ENCODE results near the gene CCDC152.
"Not testable (repeated sequence)": the region's sequence is repeated elsewhere in the genome, so short reads cannot be mapped to it uniquely, and the experiment has no call there.

Gene CCDC152

GRCh38 chr5:42756606-42757601, at the start of gene CCDC152:
TSS of gene CCDC152 (plus strand) at chr5:42756818. CDS start at chr5:42759122, 2,304 bp downstream.
- peak; percentile 79 for DNase-seq

- peak; percentile 15 for DNase-seq
Observed at GRCh38 chr5:42715785-42716184, 40.8 kb upstream of the CCDC152 start.

GRCh38 chr5:42718591-42718990, 38.0 kb upstream of the CCDC152 start:
- peak; percentile 78 for DNase-seq

GRCh38 chr5:42719034-42719433, 37.6 kb upstream of the CCDC152 start:
- peak; percentile 2 for DNase-seq

GRCh38 chr5:42720251-42720650, 36.4 kb upstream of the CCDC152 start:
- peak; percentile 67 for DNase-seq

- no peak for DNase-seq
Observed at GRCh38 chr5:42721484-42721883, 35.1 kb upstream of the CCDC152 start.

GRCh38 chr5:42734531-42735058, 22.0 kb upstream of the CCDC152 start:
- DNase-seq: not testable (repeated sequence)

- DNase-seq: no peak
Observed at GRCh38 chr5:42740920-42741319, 15.7 kb upstream of the CCDC152 start.

GRCh38 chr5:42745426-42745825, 11.2 kb upstream of the CCDC152 start:
- DNase-seq: peak; percentile 14

- DNase-seq: no peak
Observed at GRCh38 chr5:42745856-42746255, 10.8 kb upstream of the CCDC152 start.

- no peak for DNase-seq
Observed at GRCh38 chr5:42749020-42749419, 7.6 kb upstream of the CCDC152 start.

- DNase-seq: no peak
Observed at GRCh38 chr5:42750507-42750906, 6.1 kb upstream of the CCDC152 start.

- no peak for DNase-seq
Observed at GRCh38 chr5:42751044-42751443, 5.6 kb upstream of the CCDC152 start.

GRCh38 chr5:42753099-42753498, 3.5 kb upstream of the CCDC152 start:
- no peak for DNase-seq

- no peak for DNase-seq
Observed at GRCh38 chr5:42759456-42759855, 2.8 kb downstream of the CCDC152 start.

- peak; percentile 21 for DNase-seq
Observed at GRCh38 chr5:42760426-42760825, 3.8 kb downstream of the CCDC152 start.

- no peak for DNase-seq
Observed at GRCh38 chr5:42761791-42762190, 5.2 kb downstream of the CCDC152 start.

GRCh38 chr5:42767491-42768105, 11.0 kb downstream of the CCDC152 start:
- DNase-seq: peak; percentile 66

GRCh38 chr5:42768106-42768504, 11.5 kb downstream of the CCDC152 start:
- DNase-seq: no peak

- no peak for DNase-seq
Observed at GRCh38 chr5:42770003-42770402, 13.4 kb downstream of the CCDC152 start.

- DNase-seq: no peak
Observed at GRCh38 chr5:42772265-42772993, 15.8 kb downstream of the CCDC152 start.

GRCh38 chr5:42779083-42779482, 22.5 kb downstream of the CCDC152 start:
- DNase-seq: no peak

- no peak for DNase-seq
Observed at GRCh38 chr5:42781584-42781983, 25.0 kb downstream of the CCDC152 start.

Measured in hematopoietic multipotent progenitor cell treated with erythropoietin and hydrocortisone succinate and interleukin-3 and kit ligand, for 4 days (in vitro differentiated cells).